UCSD-AML1 (cell line): ENCODE data around the gene POLR1A.

Experiments used
- DNase-seq: peaks from one replicate; lab custom pipeline; 2025; ENCODE audit not compliant: unreplicated experiment; lab: John Stamatoyannopoulos, UW

POLR1A gene

DNA sequence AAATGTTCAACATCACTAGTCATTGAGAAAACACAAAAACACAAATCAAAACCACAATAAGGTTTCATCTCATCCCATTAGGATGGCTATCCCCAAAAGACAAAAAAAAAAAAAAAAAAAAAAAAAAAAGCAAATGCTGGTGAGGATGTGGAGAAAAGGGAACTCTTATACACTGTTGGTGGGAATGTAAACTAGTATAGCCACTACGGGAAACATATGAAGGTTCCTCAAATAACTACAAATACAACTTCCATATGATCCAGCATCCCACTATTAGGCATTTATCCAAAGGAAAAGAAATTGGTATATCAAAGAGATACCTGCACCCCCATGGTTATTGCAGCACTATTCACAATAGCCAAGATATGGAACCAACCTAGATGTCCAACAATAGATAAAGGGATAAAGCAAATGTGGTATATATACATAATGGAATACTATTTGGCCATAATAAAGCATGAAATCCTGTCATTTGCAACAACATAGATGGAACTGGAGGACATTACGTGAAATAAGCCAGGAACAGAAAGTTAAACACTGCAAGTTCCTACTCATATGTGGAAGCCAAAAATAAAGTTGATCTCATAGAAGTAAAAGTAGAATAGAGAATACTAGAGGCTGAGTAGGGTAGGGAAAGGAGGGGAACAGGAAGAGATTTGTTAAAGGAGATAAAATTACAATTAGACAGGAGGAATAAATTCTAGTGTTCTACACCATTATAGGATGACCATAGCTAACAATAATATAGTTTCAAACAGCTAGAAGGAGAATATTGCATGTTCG, 8.4 kb downstream of the POLR1A start:
- no peak for DNase-seq

DNA sequence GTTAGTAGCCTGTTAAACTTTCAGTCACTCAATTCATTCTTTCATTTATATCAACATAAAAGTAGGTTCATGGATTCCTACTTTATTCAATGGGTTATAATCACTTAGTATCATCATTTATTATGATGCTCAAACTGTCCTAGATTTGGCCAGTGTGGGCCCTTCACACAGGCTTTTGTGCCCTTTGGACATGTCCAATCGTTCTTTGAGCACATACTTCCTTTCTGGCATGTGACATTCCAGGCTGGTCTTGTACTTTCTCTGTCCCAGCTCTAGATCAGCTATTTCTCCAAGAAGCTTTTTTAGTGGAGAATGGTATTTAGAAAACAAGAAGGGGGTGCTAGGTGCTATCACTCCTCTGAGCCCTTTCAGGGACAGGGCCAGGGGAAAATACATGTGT, 11.5 kb downstream of the POLR1A start:
- DNase-seq, result no peak

DNA sequence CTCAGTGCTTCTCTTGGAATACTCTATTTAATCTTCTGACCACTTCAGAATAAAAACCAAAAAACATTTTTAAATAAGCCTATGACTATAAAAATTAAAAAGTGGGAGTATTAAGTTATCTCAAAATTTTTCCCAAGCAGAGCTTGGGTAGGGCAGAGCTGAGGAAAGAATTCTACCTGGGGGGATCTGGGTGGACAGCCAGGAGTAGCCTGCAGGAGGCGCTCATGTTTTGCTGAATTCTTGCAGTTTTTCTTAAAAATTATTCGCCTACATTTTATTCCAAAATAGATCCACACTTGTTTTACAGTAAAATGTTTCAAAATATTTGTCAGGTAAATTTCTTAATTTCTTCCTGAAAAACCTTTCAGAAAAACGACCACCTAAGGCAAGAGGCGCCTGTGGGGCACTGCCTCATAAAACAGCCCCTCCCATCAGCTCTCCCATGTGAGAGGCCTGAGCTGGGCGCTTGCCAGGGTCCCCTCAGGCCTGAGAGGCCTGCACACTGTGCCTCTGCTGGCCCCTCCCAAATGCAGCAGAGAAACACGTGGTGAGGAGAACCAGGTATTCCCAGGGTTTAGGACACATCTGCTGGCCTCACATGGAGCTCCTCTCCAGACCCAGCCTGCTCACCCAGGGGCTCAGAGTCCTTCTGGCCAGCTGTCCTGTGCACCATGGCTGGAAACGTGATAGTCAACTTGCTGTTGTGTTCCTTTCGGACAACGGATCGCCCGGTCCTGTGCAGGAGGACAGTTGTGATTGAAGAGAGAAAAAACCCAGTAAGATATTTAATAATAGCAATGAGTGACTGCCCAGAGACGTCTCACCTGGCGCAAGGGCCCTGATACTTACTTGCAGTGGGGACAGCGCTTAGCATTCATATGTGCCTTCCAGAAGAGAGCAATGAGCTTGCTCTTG, 17.5 kb downstream of the POLR1A start:
- no peak for DNase-seq

DNA sequence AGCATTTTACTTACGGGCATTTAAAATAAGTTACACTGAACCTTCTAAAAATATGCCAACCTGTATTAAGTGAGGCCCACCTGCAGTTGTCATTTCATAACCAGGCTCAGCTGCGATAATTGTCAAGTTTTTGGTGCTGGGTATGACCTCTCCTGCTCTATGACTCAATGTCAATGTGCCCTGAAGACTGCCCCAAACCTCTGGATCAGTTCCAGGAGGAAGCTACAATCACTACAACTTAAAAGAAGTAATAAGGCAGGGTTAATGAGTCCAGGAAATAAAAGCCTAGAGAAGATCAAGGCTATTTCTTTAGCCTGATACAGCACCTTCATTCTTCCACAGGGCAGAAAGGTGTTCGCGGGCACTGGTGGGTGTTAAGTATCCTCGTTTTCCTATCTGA, 22.9 kb downstream of the POLR1A start:
- no peak for DNase-seq

DNA sequence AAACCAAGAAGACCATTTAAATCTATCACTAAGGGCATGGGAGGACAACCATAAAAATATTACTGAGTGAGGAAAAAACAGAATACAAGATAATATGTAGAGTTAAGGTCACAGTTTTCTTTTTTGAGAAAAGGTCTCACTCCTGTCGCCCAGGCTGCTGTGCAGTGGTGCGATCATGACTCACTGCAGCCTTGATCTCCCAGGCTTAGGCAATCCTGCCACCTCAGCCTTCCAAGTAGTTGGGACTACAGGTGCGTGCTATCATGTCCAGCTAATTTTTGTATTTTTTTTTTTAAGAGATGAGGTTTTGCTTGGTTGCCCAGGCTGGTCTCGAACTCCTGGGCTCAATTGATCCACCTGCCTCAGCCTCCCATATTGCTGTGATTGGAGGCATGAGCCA, 24.0 kb downstream of the POLR1A start:
- DNase-seq, result no peak

DNA sequence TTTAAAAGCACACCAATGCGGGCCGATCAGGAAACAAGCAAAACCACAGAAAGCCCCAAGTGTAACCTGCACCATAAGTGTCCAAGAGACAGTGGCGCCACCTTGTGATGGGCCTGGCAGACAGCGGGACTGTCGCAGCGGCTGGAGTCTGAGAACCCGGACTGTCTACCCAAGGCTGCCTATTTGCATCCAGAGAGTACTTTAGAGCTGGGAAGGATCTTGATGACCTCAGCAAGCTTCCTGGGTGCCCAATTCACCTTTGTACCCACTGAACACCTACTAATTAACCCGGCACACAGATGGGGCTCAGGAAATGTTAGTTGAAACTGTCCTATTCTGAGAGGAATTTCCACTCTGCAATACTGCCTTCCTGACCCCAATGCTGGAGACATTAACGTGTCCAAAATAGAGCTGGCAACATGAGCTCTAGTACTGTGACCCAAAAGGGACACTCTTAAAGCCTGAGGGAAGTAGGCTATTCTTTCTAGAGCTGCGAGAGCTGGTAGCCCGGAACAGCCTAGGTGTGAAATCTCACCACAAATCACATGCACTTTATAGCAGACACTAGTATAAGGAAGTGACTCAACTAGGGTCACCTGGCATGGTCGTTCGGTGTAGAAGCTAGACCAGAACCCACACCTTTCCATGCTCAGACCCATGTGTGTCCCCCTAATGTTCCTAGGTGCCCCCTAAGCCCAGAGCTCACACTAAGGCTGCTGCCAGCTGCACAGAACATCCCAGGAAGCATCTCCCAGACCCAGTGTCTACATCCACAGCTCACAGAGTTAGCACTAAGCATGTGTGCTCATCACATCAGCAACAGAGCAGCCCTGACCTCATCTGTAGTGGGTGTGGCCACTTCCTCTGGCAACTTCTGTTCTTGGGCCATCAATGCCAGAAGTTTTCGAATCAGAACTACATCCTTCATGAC, 25.4 kb downstream of the POLR1A start:
- DNase-seq, result peak; percentile 74

DNA sequence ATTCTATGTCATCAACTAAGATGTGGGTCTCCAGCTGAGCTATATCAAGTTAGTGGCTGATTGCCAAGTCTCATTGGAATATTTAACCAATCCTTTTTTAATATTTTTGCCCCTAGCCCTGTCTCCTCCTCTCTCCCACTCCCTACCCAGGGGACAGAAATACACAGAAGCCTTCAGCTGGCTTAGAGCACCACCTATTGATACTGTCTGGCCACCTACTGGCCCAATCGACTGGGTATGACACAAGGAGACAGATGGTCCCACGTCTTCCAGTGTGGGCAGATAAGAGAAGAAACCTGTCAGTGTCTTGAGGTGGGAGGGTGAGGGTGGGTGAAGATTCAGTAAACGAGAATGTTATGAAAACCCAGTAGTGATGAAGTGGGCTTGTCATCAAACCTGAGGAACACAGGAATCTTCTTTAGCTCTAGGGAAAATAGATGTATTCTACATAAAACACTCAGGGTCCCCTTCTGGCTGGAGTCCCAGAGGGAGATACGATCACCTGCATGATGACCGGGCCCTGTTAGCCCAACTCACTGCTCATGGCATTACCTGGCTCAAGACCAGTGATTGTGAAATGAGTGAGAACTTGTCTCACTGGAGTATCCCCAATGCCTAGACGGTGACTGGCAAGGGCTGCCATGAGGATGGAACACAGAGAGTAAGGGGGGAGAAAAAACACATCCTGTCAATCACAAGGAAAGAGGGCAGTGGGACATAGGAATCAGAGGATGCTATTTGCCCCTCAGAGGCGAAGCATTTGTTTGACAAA, 26.7 kb downstream of the POLR1A start:
- no peak for DNase-seq

DNA sequence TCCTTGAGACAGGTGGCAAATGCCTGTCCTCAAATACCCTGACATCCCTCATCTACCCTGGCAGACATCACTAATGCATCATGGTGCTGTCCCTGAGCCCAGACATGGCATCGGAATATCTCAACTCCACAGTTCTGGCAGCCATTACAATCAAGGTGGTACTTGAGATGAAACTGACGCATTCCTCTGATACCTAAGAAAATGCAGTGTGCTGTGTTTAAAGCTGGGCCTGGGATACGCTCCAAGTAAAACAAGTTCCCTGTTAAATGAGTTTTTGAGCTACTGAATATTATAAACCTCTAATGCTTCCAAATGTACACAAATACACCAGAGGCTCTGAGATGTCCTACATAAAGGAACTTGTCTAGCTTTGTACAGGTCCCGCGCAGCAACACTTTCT, 29.8 kb downstream of the POLR1A start:
- DNase-seq, result no peak

DNA sequence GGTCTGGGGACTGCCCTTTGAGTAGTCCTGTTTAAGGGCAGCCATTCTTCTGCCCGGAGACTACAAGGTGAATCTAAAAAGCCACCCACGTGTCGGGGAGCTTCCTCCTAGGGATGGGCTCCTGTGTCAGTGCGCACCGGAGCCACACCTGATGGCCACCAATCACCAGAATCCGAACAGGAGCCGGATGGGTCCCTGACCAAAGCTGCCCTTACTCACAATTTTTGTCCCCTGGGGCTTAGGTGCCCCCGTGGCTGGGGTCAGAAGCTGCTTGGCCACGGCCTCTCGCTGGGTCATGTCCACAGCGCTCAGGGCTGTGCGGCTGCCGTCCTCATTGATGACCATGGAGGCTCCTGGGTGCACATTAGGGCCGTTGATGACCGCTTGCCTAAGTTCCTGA, 30.9 kb downstream of the POLR1A start:
- DNase-seq, result no peak

DNA sequence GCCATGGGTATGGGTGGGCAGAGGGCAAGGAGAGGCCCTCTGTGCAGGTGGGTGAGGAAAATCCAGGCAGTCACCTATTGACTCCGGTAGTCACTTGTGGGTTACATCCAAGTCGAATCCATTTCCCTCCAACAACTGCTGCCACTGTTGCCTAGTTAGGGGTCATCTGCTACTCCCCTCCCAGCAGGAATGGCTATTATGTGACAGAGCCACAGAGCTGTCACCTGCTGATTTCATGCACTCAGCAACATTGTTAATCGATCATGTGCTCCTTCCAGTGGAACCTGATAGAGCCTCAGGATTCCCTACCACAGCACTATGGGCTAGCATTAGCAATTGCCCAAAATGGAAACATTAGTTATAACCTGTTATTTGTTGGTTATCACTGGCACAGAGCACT, 31.4 kb downstream of the POLR1A start:
- no peak for DNase-seq

DNA sequence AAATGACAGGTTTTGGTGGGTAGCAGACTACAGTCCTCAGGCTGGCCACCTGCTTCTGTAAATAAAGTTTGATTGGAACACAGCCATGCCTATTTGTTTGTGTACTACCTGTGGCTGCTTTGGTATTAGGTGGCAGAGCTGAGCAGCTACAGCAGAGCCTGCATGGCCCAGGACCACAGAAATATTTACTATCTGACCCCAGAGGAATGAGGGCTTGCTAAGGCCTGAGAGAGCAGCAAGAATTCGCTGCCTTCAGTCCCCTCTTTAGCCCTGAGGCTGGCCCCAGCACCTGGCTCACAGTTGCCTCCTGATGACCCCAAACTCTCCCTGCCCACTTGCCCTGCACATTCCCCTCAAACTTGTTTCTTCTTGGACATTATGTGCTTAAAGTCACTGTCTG, 32.5 kb downstream of the POLR1A start:
- no peak for DNase-seq

DNA sequence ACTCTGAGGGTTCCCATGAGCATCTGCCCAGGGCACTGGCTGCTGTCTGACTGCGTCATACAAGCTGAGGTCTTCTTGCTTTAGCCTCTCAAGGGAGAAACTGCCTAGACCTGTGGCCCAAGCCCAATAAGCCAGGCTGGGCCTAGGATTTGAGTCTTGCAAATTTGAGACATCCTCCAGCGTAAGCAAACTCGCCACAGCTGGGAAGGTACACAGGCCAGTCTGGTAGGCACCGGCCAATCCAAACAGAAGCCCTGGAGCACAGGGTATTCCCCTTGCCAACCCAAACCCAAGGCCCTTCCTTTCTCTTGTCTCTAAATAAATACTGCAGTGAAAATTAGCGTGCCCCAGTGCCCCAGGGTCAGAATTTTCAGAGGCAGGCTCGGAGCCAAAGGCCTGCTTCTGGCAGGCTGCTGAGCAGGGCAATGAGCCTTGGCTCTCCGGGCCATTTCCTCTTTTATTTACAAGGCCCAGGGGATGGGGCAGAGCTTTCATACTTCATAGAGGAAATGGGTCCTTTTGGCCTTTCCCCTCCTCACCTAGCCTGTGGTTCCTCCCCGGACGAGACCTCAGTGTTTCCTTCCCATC, 33.3 kb downstream of the POLR1A start:
- DNase-seq, result peak; percentile 38

DNA sequence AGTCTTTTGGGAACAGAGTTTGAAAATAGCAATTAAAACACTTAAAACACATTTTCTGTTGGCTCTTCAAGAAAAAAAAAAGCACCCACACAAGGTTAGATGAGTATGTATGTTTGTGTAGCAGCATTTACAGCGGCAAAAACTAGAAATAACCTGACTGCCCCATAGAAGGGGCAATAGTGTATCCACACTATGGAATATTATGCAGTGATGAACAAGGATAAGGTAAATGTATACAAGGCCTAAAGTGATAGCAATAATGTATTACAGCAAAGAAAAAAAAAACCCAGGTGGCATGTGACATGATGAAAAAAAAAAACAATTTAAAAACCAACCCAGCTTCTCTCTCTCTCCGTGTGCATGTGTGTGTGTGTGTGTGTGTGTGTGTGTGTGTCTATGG, 34.8 kb downstream of the POLR1A start:
- DNase-seq, result no peak

DNA sequence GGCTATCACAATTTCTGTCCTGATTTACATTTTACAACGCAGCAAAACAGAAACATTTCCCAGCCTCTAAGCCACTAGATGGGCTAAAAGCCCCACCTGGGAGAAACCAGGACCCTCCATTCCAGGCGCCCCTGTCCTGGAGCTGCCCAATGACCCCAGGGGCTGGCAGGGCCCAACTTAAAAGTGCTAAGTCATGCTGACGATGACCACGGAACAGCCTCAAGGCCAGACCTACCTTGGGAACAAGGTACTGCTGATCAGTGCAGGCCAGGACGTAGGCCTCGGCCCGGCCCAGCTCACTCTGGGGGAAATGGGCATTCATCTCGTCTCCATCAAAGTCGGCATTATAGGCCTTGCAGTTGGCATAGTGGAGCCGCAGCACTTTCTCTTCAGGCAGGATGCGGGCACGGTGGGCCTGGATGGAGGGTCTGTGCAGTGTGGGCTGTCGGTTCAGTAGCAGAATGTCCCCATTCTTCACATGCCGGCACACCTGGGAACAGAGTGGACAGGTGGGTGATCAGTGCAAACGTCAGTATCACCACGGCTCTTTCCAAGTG, 35.8 kb downstream of the POLR1A start:
- DNase-seq, result no peak

DNA sequence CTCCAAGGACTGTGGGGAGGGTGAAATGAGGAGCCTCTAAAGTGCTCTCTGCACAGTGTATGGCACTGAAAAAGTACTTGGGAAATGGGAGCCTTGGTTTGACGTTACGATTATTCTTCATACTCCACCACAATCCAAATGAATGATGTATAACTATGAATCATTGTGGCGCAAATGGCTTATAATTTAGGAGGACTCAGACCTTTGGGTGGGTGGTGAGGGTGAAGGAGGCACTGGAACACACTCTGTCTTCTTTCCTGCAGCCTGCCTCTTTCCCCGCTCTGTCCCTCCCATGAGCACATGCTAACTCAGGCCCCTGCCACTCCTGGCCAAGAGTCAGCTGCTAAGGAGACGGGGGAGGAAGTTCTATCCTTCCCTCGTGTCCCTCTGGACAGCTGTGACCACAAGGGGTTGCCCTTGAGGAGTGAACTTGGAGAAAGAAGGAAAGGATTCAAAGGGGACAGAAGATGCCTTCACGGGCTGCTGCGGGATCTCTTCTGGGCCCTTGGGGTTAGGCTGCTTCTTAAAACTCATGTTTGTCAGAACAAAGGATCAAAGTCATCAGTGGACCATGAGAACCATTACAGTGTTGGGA, 36.5 kb downstream of the POLR1A start:
- DNase-seq, result no peak

DNA sequence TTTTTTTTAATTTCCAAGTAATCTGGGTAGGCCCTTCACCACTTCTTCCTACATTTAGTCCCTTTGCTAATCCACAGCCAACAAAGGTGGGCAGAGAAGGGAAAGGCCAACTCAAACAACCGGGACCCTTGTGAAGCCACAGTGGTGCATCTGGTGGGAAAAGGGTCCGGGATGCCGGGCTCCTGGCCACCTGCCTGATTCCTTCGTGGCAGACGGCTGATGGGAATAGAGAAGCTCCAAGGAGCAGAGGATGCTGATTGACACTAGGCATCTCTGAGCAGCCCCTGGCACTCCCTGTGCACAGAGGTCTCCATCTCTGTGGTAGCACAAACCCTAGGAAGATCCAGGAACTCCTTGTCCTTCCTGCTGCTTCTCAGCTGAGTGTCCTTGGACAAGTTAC, 37.0 kb downstream of the POLR1A start:
- no peak for DNase-seq

DNA sequence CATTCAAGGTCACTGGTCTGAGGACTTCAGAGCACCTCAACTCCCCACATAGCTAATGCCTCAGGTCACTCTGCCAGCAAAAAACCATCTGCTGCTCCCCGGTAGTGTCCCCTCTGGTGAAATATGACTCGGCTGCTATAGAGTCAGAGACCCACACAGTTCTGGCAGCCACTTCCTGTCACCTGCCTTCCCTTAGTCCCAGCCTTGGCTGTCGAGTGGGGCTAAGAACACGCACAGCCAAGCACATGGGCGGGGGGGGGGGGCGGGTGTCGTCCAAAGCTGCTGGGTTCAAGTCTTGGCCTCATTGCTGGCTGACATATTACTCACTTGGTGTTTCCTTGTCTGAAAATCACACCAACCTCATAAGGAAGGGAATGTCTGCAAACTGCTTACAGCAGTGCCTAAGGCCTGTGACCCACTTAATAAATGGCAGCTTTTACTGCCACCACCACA, 37.5 kb downstream of the POLR1A start:
- no peak for DNase-seq

DNA sequence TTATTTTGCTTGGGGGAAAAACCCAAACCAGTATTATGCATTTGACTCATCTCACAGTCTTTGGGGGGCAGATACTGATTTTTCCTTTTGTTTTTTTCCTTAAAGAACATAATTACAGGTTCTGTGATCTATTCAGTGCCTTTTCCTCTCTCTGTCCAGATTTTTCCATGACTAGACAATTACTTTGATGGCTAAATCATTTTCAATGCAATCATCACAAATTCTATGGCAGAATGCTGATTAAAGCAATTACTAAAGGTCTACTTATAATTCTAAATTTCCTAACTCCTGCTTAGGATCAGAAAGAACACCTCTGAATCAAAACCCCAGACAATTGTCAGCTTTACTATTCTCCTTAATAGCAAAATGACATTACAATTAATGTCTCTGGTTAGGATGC, 38.8 kb downstream of the POLR1A start:
- DNase-seq, result no peak

DNA sequence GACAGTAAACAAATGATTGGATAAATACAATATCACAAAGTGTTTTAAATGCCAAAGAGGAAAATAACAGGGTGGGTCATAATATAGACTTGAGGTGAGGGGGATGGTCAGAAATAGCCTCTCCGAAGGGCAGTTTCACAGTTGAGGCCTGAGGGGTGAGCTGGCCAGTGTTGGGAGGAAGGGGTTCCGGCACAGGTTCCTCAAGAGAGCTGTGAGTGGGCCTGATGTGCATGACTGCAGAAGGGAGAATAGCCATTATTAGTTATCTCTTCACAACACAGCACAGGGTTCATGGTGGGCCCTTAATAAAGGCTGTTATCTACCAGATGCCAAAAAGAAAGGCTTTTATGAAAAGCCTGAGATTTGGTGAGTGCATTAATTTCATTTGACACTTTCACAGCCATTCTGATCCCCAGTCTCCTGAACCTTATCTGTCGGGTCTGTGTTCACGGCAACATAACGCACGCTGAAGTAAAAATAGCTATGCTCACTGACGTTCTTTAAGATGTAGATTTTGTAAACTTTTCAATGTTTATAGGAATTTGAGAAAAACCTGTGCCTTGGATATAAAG, 39.6 kb downstream of the POLR1A start:
- no peak for DNase-seq
